GM21717 (cell line): Measurements from ENCODE around the gene RALGPS2.
A peak's percentile ranks its signal among the peaks of the same experiment; 100 is the strongest.

Experiments used
- ATAC-seq: cut with Tn5 transposase; IDR thresholded peaks from one replicate; pipeline ENCODE4 v1.9.1; 2021; ENCODE audit warnings: mild to moderate bottlenecking, moderate library complexity; ENCODE audit not compliant: unreplicated experiment

The RALGPS2 gene

DNA sequence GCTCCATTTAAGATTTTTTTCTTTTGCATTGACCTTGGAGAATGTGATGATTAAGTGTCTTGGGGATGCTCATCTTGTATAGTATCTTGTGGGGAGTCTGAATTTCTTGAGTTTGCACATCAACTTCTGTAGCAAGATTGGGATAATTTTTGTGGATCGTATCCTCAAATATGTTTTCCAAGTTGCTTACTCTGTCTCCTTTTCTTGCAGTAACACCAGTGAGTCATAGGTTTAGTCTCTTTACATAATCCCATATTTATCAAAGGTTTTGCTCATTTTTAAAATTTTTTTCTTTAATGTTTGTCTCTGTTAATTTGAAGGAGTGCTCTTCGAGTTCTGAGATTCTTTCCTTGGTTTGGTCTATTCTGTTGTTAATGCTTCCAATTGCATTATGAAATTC is 187.6 kb downstream of the RALGPS2 start:
- ATAC-seq = no peak

- peak; percentile 57 for ATAC-seq
These were observed 191.6 kb downstream of the RALGPS2 start for GRCh38 chr1:178916448-178917174.

DNA sequence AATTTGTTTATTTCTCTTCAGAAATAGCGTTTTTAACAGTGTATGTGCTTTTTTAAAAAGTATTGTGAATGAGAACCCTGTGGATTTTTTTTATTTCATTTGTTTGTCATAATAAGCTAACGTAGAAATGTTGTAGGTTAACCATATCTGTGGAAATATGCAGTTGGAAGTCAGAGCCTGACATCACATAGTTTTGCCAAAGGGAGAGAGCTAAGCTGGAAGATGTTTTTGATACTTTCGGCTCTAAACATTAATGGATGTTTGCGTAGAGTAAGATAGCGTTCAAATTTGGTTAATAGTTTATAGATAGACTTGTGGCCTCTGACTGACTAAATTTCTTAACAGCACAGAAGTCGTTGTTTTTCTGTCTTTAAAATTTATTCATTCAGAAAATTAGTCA is 193.3 kb downstream of the RALGPS2 start:
- no peak for ATAC-seq

DNA sequence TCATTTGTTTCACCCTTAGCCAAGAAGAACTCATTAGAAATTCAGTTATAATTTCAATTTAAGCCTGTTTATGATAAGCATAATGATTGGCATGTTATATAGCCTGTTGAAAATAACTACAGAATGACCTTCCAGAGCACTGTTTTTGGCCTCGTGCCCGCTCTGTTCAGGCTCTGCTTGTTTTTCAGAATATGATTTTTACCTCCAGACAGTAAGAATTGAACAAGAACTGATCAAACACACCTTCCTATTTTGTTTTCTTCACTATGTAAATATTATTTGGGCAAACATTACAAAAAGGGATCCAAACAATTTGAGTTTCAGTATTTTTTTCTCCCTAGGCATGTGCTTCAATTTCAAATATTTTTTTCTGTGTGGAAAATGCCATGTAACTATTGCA is 193.9 kb downstream of the RALGPS2 start:
- ATAC-seq = no peak

DNA sequence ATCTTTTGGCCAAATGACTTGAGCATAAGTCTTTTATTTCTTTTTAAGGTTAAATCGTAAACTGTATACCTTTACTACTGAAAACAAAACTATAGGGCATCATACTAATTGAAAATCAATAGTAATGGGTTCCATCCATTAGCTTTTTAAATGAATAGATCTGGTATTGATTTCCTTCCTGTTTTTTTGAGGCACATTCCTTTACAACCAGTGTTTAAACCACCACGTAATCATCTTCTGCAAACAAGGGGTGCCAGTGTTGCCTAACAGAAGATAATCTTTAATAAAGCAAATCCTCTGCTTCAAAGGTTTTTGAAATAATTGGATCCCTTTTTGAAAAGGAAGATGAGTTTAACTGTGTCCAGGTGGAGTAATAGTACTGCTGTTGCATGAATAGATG is 194.5 kb downstream of the RALGPS2 start:
- ATAC-seq = no peak

DNA sequence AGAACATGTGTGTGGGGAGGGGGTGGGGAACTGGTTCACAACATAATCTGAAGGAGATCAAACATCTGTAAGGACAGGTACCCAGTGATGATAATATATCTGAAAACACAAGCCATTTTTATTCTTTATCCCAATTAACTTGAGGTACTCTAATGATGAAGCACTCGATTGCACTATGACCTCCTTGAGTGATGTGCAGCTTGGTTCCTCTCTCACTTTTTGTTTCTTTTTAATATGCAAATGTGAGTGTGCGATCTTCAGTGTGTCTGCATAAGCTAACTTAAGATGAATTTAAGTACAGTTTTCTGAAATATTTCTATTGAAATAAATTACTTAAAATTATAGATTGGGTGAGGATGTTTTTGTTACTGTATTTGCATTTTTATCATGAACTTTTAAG is 196.5 kb downstream of the RALGPS2 start:
- ATAC-seq = peak; percentile 57

- no peak for ATAC-seq
These were observed 198.5 kb downstream of the RALGPS2 start for GRCh38 chr1:178923512-178923911.

GRCh38 chr1:178926046-178926445 is 201.0 kb downstream of the RALGPS2 start:
- ATAC-seq = no peak

DNA sequence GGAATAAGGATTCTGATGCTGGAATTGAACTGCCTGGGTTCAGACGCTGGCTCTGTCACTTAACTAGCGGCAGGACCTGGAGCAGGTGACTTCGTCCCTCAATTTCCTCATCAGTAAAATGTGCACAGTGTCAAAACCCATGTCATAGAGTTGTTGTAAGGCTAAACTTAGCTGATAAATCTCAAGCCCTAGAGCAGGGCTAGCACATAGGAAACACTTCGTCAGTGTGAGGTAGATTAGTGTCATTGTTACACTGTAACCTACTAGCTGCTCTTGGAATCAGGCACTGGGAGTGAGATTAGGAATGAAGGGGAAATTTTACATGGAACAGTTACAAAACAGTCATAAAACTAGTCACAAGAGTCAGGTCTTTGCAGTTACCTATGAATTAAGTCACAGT is 202.0 kb downstream of the RALGPS2 start:
- no peak for ATAC-seq

- ATAC-seq = no peak
These were observed 203.0 kb downstream of the RALGPS2 start for GRCh38 chr1:178928041-178928440.

- ATAC-seq = peak; percentile 60
These were observed 203.9 kb downstream of the RALGPS2 start for GRCh38 chr1:178928976-178929375.

DNA sequence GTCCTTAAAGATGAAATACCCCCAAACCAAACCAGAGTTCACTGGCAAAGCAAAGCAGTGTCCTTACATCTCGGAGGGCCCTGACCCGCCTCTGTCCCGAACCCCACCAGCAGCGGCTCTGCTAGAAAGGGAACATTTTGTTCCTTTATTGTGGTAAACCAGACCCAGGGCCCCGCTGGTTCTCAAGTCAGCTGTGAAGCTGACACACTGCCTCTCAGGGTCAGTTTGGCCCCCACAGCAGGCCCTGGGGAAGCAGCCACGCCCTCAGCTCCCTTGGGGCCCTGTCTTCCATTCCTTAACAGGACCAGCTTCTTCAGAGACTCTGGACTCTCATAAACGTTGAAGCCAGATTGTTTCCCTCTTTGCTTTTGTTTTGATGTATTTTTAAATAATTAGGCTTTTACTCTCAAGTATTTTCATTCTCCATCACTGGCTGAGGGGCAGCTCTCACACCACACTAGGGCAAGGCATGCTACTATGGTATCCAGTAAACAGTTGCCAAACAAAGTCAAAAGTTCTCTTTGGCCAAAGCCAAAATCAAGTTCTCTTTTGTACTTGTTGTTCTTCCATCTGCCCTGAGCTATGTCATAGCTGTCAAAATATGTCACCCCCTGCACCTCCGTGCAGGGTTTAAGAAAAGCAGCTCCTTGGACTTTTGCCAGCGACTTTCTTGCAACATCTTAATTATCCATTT is 207.0 kb downstream of the RALGPS2 start:
- ATAC-seq = no peak

- no peak for ATAC-seq
These were observed 207.5 kb downstream of the RALGPS2 start for GRCh38 chr1:178932552-178932906.

- no peak for ATAC-seq
These were observed 208.1 kb downstream of the RALGPS2 start for GRCh38 chr1:178933105-178933561.

DNA sequence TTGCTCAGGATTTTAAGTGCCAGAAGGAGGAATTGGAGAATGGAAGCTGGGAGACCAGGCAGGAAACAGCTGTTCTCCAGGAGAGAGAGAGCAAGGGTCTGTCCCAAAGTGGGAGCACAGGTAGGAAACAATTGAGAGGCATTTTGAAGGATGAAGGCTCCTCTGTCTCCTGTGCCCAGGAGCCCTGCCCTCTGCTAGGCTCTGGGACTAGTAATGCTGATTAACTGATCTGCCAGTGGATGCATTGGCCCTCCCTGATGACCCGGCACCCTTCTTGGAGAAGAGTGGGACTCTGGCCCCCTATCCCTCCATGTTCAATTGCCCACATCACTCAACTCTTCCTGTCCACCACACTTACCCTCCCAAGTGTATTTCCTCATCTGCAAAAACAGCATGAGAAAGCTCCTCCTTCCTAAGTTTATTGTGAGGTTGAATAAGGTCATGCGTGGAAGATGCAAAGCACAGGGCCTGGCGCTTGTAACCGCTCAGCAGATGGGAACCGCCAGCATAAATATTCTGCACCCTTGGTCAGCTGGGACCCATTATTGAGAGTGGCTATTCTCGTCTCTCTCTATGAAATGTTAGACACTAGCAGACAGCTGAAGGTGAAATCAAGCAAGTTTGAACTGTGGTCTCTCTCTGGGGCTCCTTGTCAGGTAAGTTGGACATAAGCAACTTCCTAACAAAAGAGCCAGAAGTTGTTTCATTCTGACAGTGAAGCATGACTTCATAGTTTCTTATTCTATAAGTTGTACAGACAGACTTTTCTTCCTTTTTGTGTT is 208.9 kb downstream of the RALGPS2 start:
- no peak for ATAC-seq

GRCh38 chr1:178934546-178934945 is 209.5 kb downstream of the RALGPS2 start:
- ATAC-seq = no peak

GRCh38 chr1:178935610-178936009 is 210.6 kb downstream of the RALGPS2 start:
- ATAC-seq = no peak

DNA sequence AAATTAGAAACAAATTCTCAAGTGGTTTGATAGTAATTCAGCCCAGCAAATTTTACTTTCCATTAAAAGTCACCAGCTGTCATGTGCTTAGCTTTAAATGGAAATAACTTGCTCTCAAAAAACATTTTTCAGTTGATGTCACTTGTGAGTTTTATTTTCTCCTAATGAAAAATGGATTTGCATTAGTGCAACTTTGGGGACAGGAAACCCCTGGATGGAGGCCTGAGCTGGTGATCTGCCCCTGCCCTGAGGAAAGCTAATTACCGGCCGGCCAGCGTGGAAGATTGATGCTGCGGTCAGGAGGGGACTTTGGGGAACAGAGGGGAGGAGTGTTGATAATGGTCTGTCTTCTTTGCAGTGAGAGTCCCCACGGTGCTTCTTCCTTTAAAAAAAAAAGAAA is 212.7 kb downstream of the RALGPS2 start:
- no peak for ATAC-seq

DNA sequence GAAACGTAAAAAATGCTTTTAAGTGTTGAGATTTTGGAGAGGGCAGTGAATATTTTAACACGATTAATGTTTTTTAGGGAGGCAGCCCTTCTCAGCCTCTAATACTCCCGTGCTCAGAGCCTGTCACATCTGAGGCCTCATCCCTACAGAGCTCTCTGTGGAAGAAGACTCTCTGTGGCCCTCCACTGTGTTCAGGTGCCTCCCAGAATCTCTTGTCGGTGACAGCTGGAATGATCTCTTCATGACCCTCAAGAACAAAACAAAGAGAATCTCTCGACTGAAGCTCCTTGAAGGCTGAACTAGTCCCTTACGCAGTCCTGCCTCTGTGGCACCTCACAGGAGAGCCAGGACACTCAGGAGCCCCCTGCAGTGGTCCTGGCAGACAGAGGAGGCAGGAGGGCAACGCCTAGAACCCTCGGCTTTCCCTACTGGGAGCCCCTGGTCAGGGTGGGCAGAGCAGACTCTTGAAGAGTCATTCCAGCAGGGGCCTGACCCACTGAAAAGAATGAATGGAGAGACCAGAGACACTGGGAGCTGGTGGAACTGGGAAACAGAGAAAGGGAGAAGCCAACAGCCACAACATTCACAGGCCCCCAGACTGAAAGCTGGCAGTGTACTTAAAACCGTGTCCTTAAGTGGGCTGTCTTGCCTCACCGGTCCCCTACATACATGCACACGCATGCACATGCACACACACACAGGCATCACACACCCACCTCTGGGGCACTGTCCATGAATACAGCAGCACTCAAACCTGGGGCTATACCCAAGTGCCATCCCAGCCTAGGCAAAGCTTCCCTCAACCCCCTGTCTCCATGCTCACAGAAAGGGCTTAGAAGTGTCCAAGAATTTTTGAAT is 213.3 kb downstream of the RALGPS2 start:
- no peak for ATAC-seq

DNA sequence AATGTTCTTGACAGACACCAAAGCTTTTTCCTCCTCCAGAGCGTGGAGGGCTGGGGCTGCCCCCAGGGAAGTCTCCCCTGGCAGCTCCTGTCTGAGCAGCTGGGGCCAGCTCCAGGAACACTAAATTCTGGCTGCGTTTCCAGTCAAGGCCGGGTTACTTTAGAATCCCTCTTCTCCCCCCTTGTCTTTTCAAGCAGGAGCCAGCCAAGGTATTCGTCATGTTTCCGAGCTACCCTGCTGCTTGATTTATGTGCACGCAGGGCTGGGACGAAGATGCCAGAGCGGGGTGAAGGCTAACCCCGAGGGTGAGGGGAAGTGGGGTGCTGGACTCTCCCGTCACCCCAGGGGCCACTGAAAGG is 213.9 kb downstream of the RALGPS2 start:
- no peak for ATAC-seq
